22Rv1 (cell line): ENCODE data around the gene DLG1.

Experiments used
- ZFX ChIP-seq: fragments of 450-650 bp; IDR thresholded peaks from 2 replicates; pipeline ENCODE4 v1.6.1; 2017; ENCODE audit warnings: antibody characterized with exemption, borderline replicate concordance
- TF ChIP-seq, protein P1 (sequence below): fragments of 450-650 bp; IDR thresholded peaks from 2 replicates; pipeline ENCODE4 v1.5.1; 2017; ENCODE audit warnings: mild to moderate bottlenecking

DNA sequence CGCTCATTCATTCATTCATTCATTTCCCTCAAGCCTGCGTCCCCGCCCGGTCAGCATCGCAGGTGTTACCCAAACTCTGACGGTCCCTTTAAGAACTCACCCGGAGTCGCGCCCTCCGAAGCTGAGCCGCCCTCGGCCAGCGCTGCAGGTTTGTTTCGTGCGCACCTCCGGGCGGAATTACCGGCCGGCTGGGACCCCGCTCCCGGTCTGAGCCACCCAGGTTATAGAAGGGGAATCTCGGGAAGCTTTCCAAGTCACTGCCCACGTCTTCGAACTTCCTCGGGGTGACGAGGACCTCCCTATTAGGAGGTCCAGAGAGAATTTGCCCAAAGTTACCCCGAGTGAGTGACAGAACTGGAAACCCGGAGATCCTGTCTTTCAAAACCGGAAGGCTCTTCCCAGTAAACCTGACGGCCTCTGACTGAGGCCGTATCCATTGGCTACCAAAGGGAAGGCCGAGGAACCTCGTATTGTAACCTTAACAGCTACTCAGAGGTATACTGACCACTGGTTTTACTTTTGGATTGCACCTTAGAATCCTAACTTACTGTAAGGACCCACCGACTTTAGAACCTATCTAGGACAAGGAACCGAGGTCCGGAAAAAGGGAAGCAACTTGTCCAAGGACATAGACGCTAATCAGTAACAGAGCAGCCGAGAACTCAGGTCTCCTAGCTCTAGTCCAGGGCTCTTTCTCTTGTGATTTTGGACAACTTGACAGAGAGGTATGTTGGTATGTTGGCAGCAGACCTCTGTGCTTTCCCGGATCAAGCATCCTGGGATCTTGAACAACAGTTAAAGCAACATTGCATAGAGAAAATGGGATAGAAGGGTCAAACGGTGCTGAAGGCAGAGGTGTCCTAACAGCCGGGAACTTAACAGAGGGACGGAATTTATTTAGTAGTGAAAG is 788 bp upstream of the DLG1 start:
- TF ChIP-seq, protein P1, sequence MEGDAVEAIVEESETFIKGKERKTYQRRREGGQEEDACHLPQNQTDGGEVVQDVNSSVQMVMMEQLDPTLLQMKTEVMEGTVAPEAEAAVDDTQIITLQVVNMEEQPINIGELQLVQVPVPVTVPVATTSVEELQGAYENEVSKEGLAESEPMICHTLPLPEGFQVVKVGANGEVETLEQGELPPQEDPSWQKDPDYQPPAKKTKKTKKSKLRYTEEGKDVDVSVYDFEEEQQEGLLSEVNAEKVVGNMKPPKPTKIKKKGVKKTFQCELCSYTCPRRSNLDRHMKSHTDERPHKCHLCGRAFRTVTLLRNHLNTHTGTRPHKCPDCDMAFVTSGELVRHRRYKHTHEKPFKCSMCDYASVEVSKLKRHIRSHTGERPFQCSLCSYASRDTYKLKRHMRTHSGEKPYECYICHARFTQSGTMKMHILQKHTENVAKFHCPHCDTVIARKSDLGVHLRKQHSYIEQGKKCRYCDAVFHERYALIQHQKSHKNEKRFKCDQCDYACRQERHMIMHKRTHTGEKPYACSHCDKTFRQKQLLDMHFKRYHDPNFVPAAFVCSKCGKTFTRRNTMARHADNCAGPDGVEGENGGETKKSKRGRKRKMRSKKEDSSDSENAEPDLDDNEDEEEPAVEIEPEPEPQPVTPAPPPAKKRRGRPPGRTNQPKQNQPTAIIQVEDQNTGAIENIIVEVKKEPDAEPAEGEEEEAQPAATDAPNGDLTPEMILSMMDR, result no peak
- TF ChIP-seq ZFX, result no peak
